Measurements from ENCODE around the gene FNDC8. TPM values are rescaled to one million over a fixed set of nuclear protein-coding genes. Genes with fewer than 3 reads are reported as not detected.

The FNDC8 gene
- total and polyA plus RNA-seq, 2 of the 4 experiments (the other 2 are of a cell fraction) = not detected

DNA sequence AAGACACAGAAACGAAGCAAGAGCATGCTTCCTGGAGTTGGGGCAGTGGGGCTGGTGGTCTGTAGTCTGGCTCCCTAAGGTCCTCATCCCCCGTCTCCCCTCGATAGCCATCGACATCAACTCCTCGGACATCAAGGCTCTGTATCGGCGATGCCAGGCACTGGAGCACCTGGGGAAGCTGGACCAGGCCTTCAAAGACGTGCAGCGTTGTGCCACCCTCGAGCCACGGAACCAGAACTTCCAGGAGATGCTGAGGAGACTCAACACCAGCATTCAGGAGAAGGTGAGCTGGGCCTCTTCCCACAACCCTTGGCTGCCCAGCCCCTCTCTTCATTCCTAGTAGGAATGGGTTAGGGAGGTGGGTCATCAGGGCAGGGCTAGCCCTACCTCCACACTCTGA, 28.5 kb downstream of the FNDC8 start:
- Histone ChIP-seq H4K91ac (ENCODE audit: insufficient read depth, low read depth, low read length) (no peak overlapping the region), H3K27ac (ENCODE audit: insufficient read depth, low read length) (no peak overlapping the region), H3K23ac (ENCODE audit: low read depth, low read length) (no peak overlapping the region), H2AFZ (replicated peaks; ENCODE audit: low read length, poor library complexity) (no peak overlapping the region), H3K4ac (ENCODE audit: low read depth, low read length) (no peak overlapping the region), H2BK120ac (ENCODE audit: low read depth, low read length) (no peak overlapping the region), H3K18ac (ENCODE audit: low read depth, low read length) (no peak overlapping the region), H3K4me1 (ENCODE audit: control insufficient read depth, insufficient read depth, low read length) (no peaks in the 10 kb centered on the region), H4K5ac (ENCODE audit: low read depth, low read length) (no peak overlapping the region), H4K8ac (ENCODE audit: low read depth in 2 of 2, low read length in 2 of 2) (no peak overlapping the region), H3K4me3 (ENCODE audit: insufficient read depth, low read depth, low read length) (no peak overlapping the region), H2BK15ac (ENCODE audit: low read depth, low read length) (no peak overlapping the region), H3K9ac (ENCODE audit: low read depth, low read length) (no peak overlapping the region), H3K9me1 (ENCODE audit: insufficient read depth, low read length) (no peaks in the 10 kb centered on the region), H3K27me3 (ENCODE audit: control insufficient read depth, insufficient read depth, low read length) (peaks cover 39% of the 10 kb centered on the region), H3K36me3 (ENCODE audit: control insufficient read depth, insufficient read depth, low read length) (no peaks in the 10 kb centered on the region), H2BK5ac (ENCODE audit: low read depth, low read length, poor library complexity, severe bottlenecking) (no peak overlapping the region), H2AK5ac (ENCODE audit: low read depth, low read length) (no peak overlapping the region), H3K4me2 (ENCODE audit: low read depth, low read length) (no peak overlapping the region), H2AK9ac (replicated peaks; ENCODE audit: low read depth, low read length, poor library complexity) (no peak overlapping the region), H2BK20ac (ENCODE audit: low read depth, low read length) (no peak overlapping the region), H3K56ac (ENCODE audit: extremely low read depth, insufficient read depth, low read length) (no peak overlapping the region), H3K79me1 (ENCODE audit: low read depth in 1 of 2, low read length in 2 of 2) (no peaks in the 10 kb centered on the region), H4K20me1 (ENCODE audit: insufficient read depth, low read length) (no peaks in the 10 kb centered on the region), H3K14ac (replicated peaks; ENCODE audit: low read depth, low read length) (no peak overlapping the region), H3K9me3 (ENCODE audit: control insufficient read depth, insufficient read depth, low read length) (no peaks in the 10 kb centered on the region)
- intact Hi-C loops (cut with micrococcal nuclease) (no loop called here), in situ Hi-C loops (cut with MboI; ENCODE audit: low sequenced_read_pairs) (no loop called here), dilution Hi-C loops (cut with HindIII; ENCODE audit: low sequenced_read_pairs, unreplicated experiment) (no loop called here)
- WGBS, 2 experiments (ENCODE audit: extremely low coverage in 2 of 2, insufficient read length in 1 of 2) = no CpG with 5 or more reads among the region's 11 CpGs
- DNase-seq (no peak), ATAC-seq (ENCODE audit: low read depth) (no peak)
- TF ChIP-seq MAFK (IDR thresholded peaks at IDR 0.05; ENCODE audit: low read depth, low read length) = no peak
- no peak for TF ChIP-seq CEBPB (IDR thresholded peaks at IDR 0.05; ENCODE audit: low read depth, low read length)
- TF ChIP-seq RCOR1 (IDR thresholded peaks at IDR 0.05; ENCODE audit: insufficient replicate concordance, low read length) = no peak
- TF ChIP-seq MXI1 (IDR thresholded peaks at IDR 0.05; ENCODE audit: borderline replicate concordance, low read depth, low read length) = no peak
- no peak for TF ChIP-seq FOS (IDR thresholded peaks at IDR 0.05; ENCODE audit: low read depth, low read length)
- no peak for TF ChIP-seq RFX5 (IDR thresholded peaks at IDR 0.05; ENCODE audit: low read depth, low read length)
- no peak for TF ChIP-seq MAZ (IDR thresholded peaks at IDR 0.05; ENCODE audit: borderline replicate concordance, low read depth, low read length)
- TF ChIP-seq, protein P1, sequence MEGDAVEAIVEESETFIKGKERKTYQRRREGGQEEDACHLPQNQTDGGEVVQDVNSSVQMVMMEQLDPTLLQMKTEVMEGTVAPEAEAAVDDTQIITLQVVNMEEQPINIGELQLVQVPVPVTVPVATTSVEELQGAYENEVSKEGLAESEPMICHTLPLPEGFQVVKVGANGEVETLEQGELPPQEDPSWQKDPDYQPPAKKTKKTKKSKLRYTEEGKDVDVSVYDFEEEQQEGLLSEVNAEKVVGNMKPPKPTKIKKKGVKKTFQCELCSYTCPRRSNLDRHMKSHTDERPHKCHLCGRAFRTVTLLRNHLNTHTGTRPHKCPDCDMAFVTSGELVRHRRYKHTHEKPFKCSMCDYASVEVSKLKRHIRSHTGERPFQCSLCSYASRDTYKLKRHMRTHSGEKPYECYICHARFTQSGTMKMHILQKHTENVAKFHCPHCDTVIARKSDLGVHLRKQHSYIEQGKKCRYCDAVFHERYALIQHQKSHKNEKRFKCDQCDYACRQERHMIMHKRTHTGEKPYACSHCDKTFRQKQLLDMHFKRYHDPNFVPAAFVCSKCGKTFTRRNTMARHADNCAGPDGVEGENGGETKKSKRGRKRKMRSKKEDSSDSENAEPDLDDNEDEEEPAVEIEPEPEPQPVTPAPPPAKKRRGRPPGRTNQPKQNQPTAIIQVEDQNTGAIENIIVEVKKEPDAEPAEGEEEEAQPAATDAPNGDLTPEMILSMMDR (conservative IDR thresholded peaks at IDR 0.05; ENCODE audit: low read depth, low read length) = no peak
- TF ChIP-seq POLR2A (IDR thresholded peaks at IDR 0.05; ENCODE audit: low read depth, low read length) = no peak
- no peak for TF ChIP-seq SMC3 (IDR thresholded peaks at IDR 0.05; ENCODE audit: low read depth, low read length)
- no peak for TF ChIP-seq RAD21 (IDR thresholded peaks at IDR 0.05; ENCODE audit: low read length)
- no peak for TF ChIP-seq CHD1 (IDR thresholded peaks at IDR 0.05; ENCODE audit: low read depth, low read length)
- TF ChIP-seq, protein P2, sequence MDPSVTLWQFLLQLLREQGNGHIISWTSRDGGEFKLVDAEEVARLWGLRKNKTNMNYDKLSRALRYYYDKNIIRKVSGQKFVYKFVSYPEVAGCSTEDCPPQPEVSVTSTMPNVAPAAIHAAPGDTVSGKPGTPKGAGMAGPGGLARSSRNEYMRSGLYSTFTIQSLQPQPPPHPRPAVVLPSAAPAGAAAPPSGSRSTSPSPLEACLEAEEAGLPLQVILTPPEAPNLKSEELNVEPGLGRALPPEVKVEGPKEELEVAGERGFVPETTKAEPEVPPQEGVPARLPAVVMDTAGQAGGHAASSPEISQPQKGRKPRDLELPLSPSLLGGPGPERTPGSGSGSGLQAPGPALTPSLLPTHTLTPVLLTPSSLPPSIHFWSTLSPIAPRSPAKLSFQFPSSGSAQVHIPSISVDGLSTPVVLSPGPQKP (IDR thresholded peaks at IDR 0.05; ENCODE audit: borderline replicate concordance, low read depth, low read length) = no peak
- TF ChIP-seq NFE2L2 (IDR thresholded peaks at IDR 0.05; ENCODE audit: low read depth, low read length) = no peak
- TF ChIP-seq BHLHE40 (IDR thresholded peaks at IDR 0.05; ENCODE audit: low read depth, low read length) = no peak
- no peak for TF ChIP-seq USF2 (IDR thresholded peaks at IDR 0.05; ENCODE audit: low read depth, low read length)
- ChIA-PET POLR2A (ENCODE audit: unreplicated experiment) (no interaction called here), CTCF (no interaction called here)
- no TSS peak for BruUV-seq (replicated peaks)
